GM19099 (cell line): ENCODE results near the gene XRCC1.

Experiments used
- POLR2A ChIP-seq: IDR thresholded peaks from 3 replicates; pipeline ENCODE4 v1.6.1; 2011; ENCODE audit warnings: low read depth; ENCODE audit not compliant: insufficient read length; ENCODE audit errors: extremely low read depth

XRCC1 gene

DNA sequence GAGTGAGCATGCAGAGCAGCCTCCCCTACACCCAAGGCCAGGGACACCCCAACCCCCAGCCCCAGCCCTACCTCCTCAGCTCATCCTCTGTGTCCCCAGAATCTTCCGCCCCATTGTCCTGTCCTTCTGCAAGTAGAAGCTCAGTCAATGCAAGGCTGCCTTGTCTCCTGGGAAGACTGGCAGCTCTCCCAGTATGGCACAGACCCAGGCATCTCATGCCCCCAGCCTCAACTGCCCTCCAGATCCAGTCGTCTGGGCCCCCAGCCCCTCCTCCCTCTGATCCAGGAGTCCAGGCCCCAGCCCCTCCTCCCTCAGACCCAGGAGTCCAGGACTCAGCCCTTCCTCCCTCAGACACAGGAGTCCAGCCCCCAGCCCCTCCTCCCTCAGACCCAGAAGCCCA, 29.3 kb downstream of the XRCC1 start:
- no peak for TF ChIP-seq POLR2A

DNA sequence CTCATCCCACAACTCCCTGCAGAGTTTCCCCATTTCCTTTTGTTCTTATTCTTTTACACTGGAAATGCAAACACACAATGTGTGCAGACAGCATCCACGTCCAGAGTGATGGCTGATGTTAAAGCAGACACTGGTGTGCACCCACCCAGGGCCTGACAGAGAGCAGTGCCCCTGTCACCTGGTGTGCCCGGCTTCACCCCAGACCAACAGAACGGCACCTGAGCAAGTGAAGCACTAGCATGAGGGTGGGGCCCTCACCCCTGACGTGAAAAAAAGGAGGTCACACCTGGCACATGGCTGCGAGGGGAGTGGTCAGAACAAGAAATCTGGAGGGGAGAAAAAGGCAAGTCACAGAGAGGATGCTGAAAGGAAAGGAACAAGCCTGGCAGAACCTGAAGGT, 30.1 kb downstream of the XRCC1 start:
- TF ChIP-seq POLR2A: no peak

DNA sequence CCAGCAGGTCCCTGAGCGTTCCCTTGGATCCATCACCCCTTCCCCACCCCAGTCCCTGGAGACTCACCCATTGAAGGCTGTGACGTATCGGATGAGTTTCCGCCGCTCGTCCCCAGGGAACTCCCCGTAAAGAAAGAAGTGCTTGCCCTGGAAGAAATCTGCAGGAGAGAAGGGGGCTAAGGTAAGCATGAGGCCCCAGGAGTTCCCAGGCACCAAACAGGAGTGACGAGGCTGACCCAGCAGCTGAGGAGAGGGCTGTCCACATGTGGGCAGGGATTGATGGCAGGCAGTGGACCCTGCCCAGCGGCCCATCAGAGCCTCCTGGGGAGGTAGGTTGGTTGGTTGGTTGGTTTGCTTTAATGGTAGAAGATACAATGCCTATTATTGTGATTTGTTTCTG, 31.2 kb downstream of the XRCC1 start:
- no peak for TF ChIP-seq POLR2A

DNA sequence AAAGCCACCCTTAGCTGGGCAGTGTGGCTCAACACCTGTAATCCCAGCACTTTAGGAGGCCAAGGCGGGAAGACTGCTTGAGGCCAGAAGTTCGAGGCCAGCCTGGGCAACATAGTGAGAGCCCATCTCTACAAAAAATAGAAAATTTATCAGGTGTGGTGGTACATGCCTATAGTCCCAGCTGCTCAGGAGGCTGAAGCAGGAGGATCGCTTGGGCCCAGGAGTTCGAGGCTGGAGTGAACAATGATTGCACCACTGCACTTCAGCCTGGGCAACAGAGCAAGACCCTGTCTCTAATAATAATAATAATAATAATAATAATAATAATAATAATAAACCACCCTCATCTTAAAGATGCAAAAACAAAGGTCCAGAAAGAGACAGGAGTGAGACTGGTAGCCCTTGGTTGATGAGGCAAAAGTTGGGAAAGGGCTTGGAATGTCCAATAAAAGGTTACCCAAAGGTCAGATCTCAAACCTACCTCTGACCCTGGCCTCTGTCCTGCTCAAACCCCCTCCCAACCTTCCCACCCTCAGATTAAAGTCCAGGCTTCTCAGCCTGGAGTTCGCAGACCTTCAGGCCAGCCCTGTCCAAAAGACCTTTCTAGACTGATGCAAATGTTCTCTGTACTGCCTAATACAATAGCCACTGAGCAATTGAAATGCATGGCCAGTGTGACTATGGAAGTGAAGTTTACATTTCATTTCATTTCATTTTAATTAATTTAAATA, 33.2 kb downstream of the XRCC1 start:
- TF ChIP-seq POLR2A: no peak

DNA sequence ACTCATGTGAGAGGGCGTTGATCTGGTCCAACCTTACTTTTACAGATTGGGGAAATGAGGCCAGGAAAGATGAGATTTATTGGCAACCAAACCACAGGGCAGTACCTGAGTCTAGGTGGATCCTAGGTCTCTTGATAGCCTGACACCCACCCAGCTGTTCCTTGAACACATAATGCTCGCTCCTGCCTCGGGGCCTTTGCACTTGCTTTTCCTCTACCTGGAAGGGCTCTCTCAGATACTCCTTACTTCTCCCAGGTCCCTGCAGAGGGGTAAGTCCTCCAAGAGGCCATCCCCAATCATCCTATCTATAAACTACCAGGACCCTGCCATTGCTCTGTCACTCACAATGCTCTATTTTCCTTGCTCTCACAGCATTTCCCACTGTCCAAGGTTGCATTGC, 34.9 kb downstream of the XRCC1 start:
- TF ChIP-seq POLR2A: no peak

DNA sequence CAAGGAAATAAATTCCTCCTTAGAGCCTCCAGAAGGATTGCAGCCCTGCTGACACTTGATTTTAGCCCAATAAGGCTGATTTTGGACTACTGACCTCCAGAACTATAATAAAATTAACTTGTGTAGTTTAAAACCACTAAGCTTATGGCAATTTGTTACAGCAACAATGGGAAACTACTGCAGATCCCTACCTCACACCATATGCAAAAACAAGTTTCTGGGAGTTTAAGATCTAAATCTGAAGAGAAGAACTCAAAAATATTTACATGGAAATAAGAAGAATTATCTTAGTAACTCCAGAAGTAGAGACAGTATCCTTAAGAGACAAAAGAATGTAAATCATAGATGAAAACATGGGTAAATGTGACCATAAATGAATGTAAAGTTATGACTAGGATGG, 36.4 kb downstream of the XRCC1 start:
- TF ChIP-seq POLR2A: no peak

DNA sequence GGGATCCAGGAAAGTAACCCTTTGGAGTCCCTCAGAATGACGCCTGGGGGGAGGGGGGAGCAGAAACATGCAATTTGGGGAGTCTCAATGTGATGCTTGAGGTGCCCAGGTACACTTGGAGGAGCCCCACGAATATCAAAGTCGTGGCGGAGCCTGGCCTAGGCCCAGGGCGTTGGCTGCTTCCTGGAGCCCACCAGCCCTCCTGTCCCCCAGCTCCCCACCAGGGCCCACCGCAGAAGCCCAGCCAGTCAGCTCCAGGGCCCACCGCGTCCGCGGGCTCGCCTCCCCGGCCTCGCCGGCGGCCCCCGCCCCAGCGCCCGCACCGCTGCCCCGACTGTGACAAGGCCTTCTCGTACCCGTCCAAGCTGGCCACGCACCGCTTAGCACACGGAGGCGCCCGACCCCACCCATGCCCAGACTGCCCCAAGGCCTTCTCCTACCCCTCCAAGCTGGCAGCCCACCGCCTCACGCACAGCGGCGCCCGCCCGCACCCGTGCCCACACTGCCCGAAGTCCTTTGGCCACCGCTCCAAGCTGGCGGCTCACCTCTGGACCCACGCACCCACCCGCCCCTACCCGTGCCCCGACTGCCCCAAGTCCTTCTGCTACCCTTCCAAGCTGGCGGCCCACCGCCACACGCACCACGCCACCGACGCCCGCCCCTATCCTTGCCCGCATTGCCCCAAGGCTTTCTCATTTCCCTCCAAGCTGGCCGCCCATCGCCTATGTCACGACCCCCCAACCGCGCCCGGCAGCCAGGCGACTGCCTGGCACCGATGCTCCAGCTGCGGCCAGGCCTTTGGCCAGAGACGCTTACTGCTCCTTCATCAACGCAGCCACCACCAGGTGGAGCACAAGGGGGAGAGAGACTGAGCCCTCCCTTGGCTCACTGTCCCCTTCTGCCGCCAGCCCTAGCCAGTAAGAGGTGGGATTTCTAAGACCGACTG, 40.2 kb downstream of the XRCC1 start:
- no peak for TF ChIP-seq POLR2A

DNA sequence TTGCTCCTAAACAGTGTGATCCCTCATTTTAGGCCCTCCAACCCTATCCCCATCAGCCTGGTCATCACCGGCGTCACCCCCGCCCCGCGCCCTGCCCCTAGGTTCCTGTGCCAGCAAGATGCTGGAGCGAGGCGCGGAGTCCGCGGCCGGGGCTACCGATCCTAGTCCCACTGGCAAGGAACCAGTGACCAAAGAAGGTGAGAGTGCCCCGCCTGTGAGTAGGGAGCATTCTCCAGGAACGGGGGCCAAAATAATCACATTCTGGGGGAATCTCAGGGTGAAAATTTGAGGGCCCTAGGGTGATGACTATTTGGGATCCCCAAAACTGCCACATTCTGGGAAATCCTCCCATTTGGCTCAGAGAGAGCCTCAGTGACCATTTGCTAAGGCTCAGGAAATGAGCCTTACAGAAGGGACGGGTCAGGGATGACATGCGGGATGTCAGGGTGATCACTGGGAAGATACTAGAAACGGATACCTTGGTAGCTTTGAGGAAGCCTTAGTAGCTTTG, 41.0 kb downstream of the XRCC1 start:
- no peak for TF ChIP-seq POLR2A

DNA sequence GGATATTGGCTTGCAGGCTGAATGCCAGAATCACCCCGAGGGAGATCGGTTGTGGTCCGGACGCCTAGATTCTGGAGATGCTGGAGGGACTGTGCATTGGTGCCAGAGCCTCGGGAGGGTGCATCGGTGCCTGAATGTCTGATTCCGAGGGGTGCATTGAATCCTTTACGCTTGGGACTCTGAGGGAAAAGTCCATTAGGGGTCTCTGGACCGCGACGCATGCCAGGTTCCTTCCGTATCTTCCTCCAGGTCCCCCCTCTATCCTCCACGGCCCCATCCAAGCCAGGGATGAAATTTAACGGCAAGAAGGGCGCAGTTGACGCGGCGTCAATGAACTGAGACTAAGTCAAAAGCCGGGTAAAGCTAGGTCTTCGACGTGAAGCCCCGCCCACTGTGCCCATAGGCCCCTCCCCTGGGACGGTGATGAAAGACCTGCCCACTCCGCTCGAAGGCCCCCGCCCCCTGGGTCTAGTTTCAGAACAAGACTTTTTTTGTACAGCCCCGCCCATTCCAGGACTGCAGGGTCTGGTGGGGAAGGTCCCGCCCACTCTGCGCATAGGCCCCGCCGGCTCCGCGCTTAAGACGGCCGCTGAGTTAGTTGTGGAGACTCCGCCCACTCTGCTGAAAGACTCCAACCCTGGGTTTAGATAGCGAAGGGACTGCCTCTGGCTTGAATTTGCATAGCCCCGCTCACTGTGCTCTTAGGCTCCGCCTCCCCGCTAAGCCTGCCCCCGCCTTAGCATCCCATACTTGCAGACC, 41.6 kb downstream of the XRCC1 start:
- TF ChIP-seq POLR2A: no peak

DNA sequence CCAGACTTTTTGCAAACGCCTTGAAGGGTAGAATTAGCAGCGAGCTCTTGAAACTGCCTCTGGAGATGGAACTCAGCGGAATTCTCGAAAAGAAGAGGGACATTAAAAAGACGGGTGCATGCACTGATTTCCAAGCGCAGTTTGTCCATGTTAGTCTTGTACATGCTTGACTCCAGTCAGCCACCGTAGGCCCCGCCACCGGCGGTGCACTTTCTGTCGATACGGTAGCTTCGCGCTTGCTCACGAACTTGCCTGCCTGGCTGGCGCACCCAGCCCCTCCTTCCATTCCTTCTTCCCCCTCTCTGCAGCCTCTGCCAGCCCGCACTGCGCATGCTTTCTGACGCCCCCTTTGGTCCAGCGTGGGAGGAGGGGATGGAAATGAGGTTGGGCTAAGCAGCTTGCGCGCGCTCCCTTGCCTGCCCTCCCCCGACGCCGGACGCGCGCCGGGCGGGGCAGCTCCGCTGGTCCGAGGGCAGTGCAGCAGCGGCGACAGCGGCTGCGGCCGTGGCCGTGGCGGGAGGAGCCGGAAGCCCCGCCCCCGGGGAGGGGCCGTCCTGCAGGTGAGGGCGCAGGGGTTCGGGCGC, 42.3 kb downstream of the XRCC1 start, which contains the start of gene ZNF575:
Gene ZNF575, plus strand, starts transcription at position 227 of the 584 bp plus-strand sequence. CDS start 1,235 bp downstream, outside the sequence.
- TF ChIP-seq POLR2A: peak; percentile 59

DNA sequence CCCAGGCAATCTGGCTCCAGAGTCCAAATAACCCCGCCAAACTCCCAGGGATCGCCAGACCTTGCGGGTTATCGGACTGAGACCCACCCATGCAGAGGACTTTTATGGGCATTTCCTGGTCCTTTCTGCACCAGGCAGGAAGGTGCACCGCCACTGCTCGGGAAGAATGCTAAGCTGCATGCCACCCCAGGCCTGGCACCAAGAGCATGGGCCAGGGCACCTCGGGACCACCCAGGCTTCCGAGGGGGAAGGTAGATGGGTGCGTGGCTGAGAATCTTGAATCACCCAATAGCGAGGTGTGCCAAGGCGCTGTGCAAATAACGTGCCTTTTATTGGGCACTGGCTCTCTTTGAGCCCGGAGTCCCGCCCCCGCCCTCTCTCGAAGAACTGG, 42.8 kb downstream of the XRCC1 start:
- TF ChIP-seq POLR2A: peak; percentile 2

DNA sequence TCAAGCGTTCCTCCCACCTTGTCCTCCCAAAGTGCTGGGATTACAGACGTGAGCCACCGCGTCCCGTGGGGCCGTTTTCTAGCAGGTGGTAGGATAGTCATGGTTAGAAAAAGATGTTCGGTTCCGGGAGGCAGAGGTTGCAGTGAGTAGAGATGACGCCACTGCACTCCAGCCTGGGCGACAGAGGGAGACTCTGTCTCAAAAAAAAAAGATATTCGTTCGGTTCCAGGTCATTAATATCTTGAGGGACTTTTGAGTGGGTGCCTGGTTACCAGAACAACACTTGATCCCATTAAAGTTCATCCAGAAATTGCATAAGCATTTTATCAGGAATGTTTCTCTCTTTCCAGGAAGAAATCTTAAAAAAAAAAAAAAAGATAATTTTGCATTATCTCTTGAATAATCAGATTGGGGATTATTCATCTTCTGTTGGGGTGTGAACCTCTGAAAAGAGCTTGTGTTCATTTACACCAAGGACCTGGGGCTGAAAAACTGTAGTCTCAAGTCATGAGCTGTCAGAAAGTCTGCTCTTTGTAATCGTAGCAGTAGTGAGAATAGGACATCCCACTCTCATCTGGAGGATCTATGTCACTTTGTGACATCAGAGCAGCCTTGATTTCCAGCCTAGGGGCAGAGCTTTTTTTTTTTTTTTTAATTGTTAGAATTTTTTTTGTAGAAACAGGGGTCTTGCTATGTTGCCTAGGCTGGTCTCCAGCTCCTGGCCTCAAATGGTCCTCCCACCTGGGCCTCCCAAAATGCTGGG, 47.3 kb downstream of the XRCC1 start:
- TF ChIP-seq POLR2A: no peak

DNA sequence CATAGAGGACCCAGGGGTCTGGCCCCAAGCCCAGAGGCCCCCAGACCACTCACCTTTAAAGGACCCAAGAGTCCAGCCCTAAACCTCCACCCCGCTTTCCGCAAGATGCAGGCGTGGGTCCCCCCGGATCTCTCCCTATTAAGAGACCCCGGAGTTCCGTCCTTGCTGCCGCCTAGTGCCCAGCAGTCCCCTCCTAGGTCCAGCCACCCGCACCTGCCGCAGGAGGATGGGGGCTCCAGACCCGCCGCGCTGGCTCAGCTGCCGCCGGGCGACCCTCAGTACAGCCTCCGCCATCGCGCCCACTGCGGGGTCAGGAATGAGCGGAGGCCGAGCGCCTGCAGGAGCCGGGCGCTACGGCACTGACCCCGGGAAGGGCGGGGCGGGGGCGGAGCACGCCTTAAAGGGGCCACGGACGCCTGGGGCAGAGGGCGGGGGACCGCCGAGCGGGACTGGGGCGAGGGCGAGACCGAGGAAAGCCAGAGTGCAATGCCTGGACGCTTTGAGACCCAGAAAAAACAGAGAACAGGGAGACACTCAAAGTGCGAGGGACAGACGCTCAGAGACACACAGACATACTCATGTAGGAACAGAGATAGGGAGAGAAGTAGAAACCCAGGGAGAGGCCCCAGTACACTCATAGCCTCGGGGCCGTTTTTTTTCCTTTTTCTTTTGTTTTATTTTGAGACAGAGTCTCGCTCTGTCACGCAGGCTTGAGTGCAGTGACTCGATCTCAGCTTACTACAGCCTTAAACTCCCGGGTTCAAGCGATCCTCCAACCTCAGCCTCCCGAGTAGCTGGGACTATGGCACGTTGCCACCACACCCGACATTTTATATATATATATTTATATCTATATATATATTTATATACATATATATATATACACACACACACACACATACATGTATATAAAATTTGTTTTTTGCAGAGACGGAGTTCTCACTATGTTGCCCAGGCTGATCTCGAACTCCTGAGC, 48.2 kb downstream of the XRCC1 start, which contains the start of gene ETHE1:
Gene ETHE1, minus strand, starts transcription at position 318 of the 976 bp plus-strand sequence. Its CDS starts 24 bp downstream, at position 294.
- TF ChIP-seq POLR2A: peak; percentile 75
